ENCODE results near the gene KIR2DL3.
"Not testable (repeated sequence)": the region's sequence is repeated elsewhere in the genome, so short reads cannot be mapped to it uniquely, and the experiment has no call there.

Gene KIR2DL3

DNA sequence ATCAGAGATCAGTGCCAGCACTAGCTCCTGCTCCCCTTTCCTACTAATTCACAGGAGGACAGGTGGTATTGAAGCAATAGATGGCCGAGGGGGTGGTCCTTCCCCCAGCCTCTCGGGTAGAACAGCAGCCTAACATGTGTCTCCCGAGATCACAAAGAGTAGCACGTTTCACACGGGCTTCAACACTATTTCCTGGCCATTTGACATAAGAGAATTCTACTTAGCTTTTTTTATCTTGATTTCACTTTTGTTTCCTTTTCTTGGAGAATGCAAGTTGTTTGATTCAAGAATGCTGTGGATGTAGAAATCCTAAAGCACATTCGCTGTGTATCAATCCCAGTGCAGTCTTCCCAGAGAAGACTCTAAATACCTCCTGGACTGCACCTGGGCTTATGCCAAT, 12.0 kb downstream of the KIR2DL3 start:
- DNase-seq (ENCODE audit: low read depth); H3K4me3 ChIP-seq (ENCODE audit: low read depth, low read length); in situ Hi-C loops (cut with HindIII; ENCODE audit: low sequenced_read_pairs): not testable (repeated sequence)

DNA sequence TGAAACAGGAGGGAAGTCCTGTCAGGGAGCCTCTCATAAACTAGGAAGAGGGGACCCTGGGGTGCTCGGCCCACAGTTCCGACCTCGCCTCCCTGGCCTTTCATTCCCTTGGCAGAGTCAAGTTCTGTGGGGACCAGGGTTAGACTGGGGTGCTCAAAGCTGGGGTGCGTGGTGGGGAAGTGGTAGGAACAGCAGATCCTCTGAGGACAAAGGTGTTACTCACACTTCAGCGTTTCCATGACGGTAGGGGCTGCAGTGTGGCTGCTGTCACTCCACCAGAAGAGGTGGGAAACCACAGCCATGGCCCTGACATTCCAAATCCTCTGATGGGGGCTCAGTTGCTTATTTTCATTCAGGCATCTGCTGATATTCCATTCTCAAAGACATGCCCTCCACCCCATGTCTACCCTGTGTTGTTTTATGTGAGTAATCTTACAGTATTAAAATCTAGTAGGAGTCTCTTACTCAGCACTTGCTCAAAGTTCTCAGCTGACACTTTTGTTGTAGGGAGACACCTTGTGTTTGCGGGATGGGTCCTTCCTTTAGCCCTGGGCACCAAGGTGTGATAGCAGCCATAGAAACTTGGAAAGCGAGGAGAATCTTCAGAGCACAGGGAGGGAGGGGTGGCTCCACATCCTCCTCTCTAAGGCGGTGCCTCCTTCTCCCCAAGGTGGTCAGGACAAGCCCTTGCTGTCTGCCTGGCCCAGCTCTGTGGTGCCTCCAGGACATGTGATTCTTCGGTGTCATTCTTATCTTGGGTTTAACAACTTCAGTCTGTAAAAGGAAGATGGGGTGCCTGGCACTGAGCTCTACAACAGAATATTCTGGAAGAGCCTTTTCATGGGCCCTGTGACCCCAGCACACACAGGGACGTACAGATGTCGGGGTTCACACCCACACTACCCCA, 18.1 kb downstream of the KIR2DL3 start:
- DNase-seq (ENCODE audit: low read depth); H3K4me3 ChIP-seq (ENCODE audit: low read depth, low read length); in situ Hi-C loops (cut with HindIII; ENCODE audit: low sequenced_read_pairs): not testable (repeated sequence)

DNA sequence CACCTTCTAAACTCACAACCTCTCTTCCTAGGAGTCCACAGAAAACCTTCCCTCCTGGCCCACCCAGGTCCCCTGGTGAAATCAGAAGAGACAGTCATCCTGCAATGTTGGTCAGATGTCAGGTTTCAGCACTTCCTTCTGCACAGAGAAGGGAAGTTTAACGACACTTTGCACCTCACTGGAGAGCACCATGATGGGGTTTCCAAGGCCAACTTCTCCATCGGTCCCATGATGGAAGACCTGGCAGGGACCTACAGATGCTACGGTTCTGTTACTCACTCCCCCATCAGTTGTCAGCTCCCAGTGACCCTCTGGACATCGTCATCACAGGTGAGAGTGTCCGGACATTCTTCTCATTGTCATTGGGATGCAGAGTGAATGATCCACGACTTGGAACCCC, 20.3 kb downstream of the KIR2DL3 start:
- in situ Hi-C loops (cut with HindIII; ENCODE audit: low sequenced_read_pairs); DNase-seq (ENCODE audit: low read depth); H3K4me3 ChIP-seq (ENCODE audit: low read depth, low read length): not testable (repeated sequence)

- H3K4me3 ChIP-seq (ENCODE audit: low read depth, low read length); in situ Hi-C loops (cut with HindIII; ENCODE audit: low sequenced_read_pairs); DNase-seq (ENCODE audit: low read depth): not testable (repeated sequence)
These were observed 25.9 kb downstream of the KIR2DL3 start for GRCh38 chr19:54764219-54764618.

DNA sequence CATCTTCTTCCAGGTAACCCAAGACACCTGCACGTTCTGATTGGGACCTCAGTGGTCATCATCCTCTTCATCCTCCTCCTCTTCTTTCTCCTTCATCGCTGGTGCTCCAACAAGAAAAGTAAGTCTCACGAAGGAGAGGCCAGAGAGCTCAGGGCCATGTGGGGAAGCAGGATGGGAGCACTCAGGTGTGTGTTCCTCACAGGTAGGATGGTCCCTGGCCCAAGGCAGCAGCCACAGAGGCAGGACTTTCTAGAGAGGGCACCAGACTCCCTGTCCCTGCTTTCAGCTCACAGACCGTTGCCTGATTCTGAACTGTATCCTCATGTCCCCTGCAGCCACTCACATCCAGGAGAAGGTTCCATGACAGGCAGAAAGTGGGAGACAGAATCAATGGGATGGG, 28.2 kb downstream of the KIR2DL3 start:
- in situ Hi-C loops (cut with HindIII; ENCODE audit: low sequenced_read_pairs); DNase-seq (ENCODE audit: low read depth); H3K4me3 ChIP-seq (ENCODE audit: low read depth, low read length): not testable (repeated sequence)

- DNase-seq (ENCODE audit: low read depth); in situ Hi-C loops (cut with HindIII; ENCODE audit: low sequenced_read_pairs); H3K4me3 ChIP-seq (ENCODE audit: low read depth, low read length): not testable (repeated sequence)
These were observed 31.3 kb downstream of the KIR2DL3 start, which contains the start of gene KIR2DL1 for GRCh38 chr19:54769646-54770045. TSS of gene KIR2DL1 (plus strand) at chr19:54769793. CDS start at chr19:54769851, 58 bp downstream.

- H3K4me3 ChIP-seq (ENCODE audit: low read depth, low read length); DNase-seq (ENCODE audit: low read depth); in situ Hi-C loops (cut with HindIII; ENCODE audit: low sequenced_read_pairs): not testable (repeated sequence)
These were observed 32.2 kb downstream of the KIR2DL3 start for GRCh38 chr19:54770511-54770910.

DNA sequence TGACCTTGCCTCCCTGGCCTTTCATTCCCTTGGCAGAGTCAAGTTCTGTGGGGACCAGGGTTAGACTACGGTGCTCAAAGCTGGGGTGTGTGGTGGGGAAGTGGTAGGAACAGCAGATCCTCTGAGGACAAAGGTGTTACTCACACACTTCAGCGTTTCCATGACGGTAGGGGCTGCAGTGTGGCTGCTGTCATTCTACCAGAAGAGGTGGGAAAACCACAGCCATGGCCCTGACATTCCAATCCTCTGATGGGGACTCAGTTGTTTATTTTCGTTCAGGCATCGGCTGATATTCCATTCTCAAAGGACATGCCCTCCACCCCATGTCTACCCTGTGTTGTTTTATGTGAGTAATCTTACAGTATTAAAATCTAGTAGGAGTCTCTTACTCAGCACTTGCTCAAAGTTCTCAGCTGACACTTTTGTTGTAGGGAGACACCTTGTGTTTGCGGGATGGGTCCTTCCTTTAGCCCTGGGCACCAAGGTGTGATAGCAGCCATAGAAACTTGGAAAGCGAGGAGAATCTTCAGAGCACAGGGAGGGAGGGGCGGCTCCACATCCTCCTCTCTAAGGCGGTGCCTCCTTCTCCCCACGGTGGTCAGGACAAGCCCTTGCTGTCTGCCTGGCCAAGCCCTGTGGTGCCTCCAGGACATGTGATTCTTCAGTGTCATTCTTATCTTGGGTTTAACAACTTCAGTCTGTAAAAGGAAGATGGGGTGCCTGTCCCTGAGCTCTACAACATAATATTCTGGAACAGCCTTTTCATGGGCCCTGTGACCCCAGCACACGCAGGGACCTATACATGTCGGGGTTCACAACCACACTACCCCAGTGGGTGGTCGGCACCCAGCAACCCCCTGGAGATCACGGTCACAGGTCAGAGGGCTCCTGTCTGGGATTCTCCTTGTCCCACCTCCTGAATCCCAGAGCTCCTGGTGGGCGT, 33.0 kb downstream of the KIR2DL3 start:
- in situ Hi-C loops (cut with HindIII; ENCODE audit: low sequenced_read_pairs); H3K4me3 ChIP-seq (ENCODE audit: low read depth, low read length); DNase-seq (ENCODE audit: low read depth): not testable (repeated sequence)

DNA sequence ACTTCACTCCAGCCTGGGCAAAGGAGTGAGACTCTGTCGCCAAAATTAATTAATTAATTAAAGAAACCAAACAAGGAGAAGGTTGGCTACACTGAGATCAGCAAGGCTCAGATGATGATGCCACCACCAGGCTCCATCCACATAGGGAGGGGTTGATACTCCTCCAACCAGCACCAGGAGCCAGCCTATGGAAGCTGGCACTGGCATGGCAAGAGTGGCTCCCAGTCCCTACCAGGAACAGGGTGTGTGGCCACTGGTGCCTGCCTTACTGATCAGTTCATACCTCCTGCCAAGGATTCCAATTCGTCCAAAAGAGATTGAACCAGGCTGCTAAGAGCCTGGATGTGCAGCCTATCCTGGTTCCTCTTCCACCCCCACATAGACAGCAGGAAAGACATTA, 34.4 kb downstream of the KIR2DL3 start:
- in situ Hi-C loops (cut with HindIII; ENCODE audit: low sequenced_read_pairs); H3K4me3 ChIP-seq (ENCODE audit: low read depth, low read length); DNase-seq (ENCODE audit: low read depth): not testable (repeated sequence)

GRCh38 chr19:54775095-54775815, 36.9 kb downstream of the KIR2DL3 start:
- H3K4me3 ChIP-seq (ENCODE audit: low read depth, low read length); in situ Hi-C loops (cut with HindIII; ENCODE audit: low sequenced_read_pairs); DNase-seq (ENCODE audit: low read depth): not testable (repeated sequence)

GRCh38 chr19:54775830-54776229, 37.5 kb downstream of the KIR2DL3 start:
- H3K4me3 ChIP-seq (ENCODE audit: low read depth, low read length); DNase-seq (ENCODE audit: low read depth); in situ Hi-C loops (cut with HindIII; ENCODE audit: low sequenced_read_pairs): not testable (repeated sequence)

DNA sequence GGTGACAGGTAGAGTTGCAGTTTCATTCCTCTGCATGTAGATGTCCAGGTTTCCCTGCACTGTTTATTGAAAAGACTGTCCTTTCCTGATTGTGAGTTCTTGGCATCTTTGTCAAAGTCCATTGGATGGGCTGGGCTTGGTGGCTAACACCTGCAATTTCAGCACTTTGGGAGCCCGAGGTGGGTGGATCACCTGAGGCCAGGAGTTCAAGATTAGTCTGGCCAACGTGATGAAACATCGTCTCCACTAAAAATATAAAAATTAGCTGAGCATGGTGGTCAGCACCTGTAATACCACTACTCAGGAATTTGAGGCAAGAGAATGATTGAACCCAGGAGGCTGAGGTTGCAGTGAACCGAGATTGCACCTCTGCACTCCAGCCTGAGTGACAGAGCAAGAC, 39.5 kb downstream of the KIR2DL3 start:
- in situ Hi-C loops (cut with HindIII; ENCODE audit: low sequenced_read_pairs); DNase-seq (ENCODE audit: low read depth); H3K4me3 ChIP-seq (ENCODE audit: low read depth, low read length): not testable (repeated sequence)

- DNase-seq (ENCODE audit: low read depth); H3K4me3 ChIP-seq (ENCODE audit: low read depth, low read length); in situ Hi-C loops (cut with HindIII; ENCODE audit: low sequenced_read_pairs): not testable (repeated sequence)
These were observed 40.6 kb downstream of the KIR2DL3 start for GRCh38 chr19:54778896-54779295.

DNA sequence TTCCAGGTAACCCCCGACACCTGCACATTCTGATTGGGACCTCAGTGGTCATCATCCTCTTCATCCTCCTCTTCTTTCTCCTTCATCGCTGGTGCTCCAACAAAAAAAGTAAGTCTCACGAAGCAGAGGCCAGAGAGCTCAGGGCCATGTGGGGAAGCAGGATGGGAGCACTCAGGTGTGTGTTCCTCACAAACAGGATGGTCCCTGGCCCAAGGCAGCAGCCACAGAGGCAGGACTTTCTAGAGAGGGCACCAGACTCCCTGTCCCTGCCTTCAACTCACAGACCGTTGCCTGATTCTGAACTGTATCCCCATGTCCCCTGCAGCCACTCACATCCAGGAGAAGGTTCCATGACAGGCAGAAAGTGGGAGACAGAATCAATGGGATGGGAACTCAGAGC, 44.6 kb downstream of the KIR2DL3 start:
- H3K4me3 ChIP-seq (ENCODE audit: low read depth, low read length); DNase-seq (ENCODE audit: low read depth); in situ Hi-C loops (cut with HindIII; ENCODE audit: low sequenced_read_pairs): not testable (repeated sequence)

DNA sequence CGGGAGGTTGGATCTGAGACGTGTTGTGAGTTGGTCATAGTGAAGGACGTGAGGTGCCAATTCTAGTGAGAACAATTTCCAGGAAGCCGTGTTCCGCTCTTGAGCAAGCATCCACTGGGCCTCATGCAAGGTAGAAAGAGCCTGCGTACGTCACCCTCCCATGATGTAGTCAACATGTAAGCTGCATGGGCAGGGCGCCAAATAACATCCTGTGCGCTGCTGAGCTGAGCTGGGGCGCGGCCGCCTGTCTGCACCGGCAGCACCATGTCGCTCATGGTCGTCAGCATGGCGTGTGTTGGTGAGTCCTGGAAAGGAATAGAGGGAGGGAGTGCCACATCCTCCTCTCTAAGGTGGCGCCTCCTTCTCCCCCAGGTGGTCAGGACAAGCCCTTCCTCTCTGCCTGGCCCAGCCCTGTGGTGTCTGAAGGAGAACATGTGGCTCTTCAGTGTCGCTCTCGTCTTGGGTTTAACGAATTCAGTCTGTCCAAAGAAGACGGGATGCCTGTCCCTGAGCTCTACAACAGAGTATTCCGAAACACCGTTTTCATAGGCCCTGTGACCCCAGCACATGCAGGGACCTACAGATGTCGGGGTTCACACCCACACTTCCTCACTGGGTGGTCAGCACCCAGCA, 47.9 kb downstream of the KIR2DL3 start:
- in situ Hi-C loops (cut with HindIII; ENCODE audit: low sequenced_read_pairs); DNase-seq (ENCODE audit: low read depth): not testable (repeated sequence)

GRCh38 chr19:54788154-54788553, 49.8 kb downstream of the KIR2DL3 start:
- in situ Hi-C loops (cut with HindIII; ENCODE audit: low sequenced_read_pairs); DNase-seq (ENCODE audit: low read depth); H3K4me3 ChIP-seq (ENCODE audit: low read depth, low read length): not testable (repeated sequence)

More for the DNA sequence above, 47.9 kb downstream of the KIR2DL3 start:
- not testable (repeated sequence) for H3K4me3 ChIP-seq (ENCODE audit: low read depth, low read length)

Data from astrocyte of the cerebellum (primary cell).